Measurements from ENCODE around the gene SMYD4.
"Not testable (repeated sequence)": the region's sequence is repeated elsewhere in the genome, so short reads cannot be mapped to it uniquely, and the experiment has no call there.

SMYD4 gene

DNA sequence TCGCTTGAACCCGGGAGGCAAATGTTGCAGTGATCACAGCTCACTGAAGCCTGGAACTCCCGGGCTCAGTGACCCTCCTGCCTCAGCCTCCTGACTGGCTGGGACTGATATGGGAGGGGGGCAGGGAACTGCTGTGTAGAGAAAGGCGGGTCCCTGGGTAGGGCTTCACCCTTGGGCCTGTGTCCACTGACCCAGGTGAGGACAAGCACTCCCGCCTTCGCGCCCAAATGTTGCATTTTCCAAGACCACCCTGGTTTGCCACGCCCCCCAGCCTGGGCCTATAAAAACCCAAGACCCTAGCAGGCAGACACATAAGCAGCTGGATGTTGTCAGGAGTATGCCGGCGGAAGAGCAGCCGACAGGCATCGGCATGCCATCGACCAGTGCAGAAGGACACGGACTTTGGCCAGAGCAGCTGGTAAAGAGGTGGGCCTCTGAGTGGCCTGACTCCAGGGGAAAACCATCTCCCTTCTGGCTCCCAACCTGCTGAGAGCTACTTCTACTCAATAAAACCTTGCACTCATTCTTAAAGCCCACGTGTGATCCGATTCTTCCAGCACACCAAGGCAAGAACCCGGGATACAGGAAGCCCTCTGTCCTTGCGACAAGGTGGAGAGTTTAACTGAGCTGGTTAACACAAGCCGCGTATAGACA is 19.1 kb downstream of the SMYD4 start:
- Histone ChIP-seq H3K27ac (replicated peaks) (no peak overlapping the region), H3K4me3 (replicated peaks; ENCODE audit: insufficient read depth, low read length) (no peak overlapping the region), H3K27me3 (ENCODE audit: insufficient read depth, poor library complexity, severe bottlenecking) (no peaks in the 10 kb centered on the region)
- no peak for TF ChIP-seq REST (IDR thresholded peaks at IDR 0.05; ENCODE audit: insufficient replicate concordance, low read depth)
- no peak for TF ChIP-seq GABPA (IDR thresholded peaks at IDR 0.05; ENCODE audit: low read depth)
- TF ChIP-seq CTCF (IDR thresholded peaks at IDR 0.05; ENCODE audit: insufficient read depth, low read length), result no peak
- TF ChIP-seq SPI1 (IDR thresholded peaks at IDR 0.05; ENCODE audit: borderline replicate concordance, low read depth), result no peak
- TF ChIP-seq POLR2AphosphoS5 (IDR thresholded peaks at IDR 0.05; ENCODE audit: low read depth), result no peak
- DNase-seq (ENCODE audit: low read depth in 1 of 2, low spot score in 1 of 2), result no peak

DNA sequence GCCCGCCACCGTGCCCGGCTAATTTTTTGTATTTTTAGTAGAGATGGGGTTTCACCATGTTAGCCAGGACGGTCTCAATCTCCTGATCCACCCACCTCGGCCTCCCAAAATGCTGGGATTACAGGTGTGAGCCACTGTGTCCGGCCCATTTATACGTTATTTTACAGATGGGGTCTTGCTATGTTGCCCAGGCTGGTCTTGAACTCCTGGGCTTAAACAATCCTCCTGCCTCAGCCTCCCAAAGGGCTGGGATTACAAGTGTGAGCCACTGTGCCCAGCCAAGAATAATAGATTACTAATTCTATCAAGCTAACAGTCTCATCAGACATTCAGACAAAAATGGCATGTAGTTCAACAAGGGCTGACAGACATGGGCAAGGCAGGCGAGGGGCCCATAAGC is 19.9 kb downstream of the SMYD4 start:
- not testable (repeated sequence) for H3K4me3 ChIP-seq (replicated peaks; ENCODE audit: insufficient read depth, low read length); DNase-seq (ENCODE audit: low read depth in 1 of 2, low spot score in 1 of 2); H3K27me3 ChIP-seq (ENCODE audit: insufficient read depth, poor library complexity, severe bottlenecking); H3K27ac ChIP-seq (replicated peaks)

DNA sequence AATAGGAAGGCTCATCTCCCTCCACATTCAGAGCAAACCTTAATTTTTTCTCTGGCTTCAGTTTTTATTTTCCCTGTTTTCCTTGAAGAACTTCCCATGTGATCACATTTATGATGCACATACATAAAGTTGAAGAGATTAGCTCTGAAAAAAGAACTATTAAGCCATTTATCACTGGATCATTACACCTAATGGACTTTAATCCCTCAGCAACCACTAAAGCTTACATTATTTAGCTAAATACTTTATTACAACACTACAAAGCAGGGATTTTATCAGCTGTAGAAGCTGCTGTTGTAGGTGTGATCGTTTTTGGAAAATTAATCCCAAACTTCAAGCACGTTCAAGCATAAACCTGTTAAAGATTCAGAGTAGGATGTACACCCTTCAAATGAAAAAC is 21.1 kb downstream of the SMYD4 start:
- H3K4me3 ChIP-seq (replicated peaks; ENCODE audit: insufficient read depth, low read length), result no peak overlapping the region

More for the DNA sequence above, 21.1 kb downstream of the SMYD4 start:
- Histone ChIP-seq H3K27ac (replicated peaks) (no peak overlapping the region), H3K27me3 (ENCODE audit: insufficient read depth, poor library complexity, severe bottlenecking) (no peaks in the 10 kb centered on the region)
- TF ChIP-seq GABPA (IDR thresholded peaks at IDR 0.05; ENCODE audit: low read depth) (no peak), CTCF (IDR thresholded peaks at IDR 0.05; ENCODE audit: insufficient read depth, low read length) (no peak), REST (IDR thresholded peaks at IDR 0.05; ENCODE audit: insufficient replicate concordance, low read depth) (no peak), SPI1 (IDR thresholded peaks at IDR 0.05; ENCODE audit: borderline replicate concordance, low read depth) (no peak), POLR2AphosphoS5 (IDR thresholded peaks at IDR 0.05; ENCODE audit: low read depth) (no peak)
- DNase-seq (ENCODE audit: low read depth in 1 of 2, low spot score in 1 of 2), result no peak
